EL (cell line): ENCODE data around the gene SEC16A.

Source experiments
- DNase-seq: peaks from one replicate; pipeline ENCODE4 v3.0.0-alpha.2; 2016

The SEC16A gene

DNA sequence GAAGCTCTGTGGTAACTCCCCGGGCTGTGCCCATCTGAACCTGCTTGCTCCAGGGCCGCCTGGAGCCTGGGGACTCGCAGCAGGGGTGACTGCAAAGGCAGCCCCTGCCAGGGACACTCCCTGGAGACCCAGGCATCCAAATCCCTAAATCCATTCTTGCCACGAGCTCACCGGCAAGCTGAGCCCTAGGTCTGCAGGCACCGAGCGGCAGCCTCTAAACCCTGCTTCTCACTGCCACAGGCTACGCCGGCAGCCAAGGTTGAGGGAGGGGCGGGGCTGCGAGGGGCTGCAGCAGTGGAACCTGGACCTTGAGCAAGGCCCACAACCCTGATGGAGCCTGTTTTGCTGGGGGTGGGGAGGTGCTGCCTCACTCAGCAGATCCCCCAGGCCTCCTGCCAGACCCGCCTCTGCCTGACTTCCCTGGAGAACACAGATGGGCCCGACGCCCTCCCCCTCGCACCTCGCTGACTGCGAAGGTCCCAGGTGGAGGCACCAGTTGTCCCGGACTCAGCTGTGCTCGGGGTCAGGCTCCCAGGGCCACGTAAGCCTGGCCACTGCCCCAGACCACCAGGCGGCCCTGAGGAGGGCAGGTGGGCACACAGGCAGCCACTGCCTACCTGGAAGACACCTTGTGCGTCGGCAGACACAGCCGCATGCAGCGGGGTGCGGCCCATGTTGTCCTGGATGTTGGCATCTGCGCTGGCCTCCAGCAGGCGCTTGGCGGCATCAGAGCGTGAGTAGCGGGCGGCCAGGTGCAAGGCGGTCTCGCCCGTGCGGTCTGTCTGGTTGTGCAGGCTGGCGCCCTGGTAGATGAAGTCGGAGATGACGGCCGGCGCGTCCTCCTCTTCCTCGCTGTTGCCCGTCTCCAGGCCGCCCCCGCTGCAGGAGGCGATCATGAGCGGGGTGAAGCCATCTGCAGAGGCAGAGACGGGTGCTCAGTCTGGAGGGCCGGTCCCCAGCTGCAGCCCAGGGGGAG, 17.4 kb upstream of the SEC16A start:
- DNase-seq, result no peak

DNA sequence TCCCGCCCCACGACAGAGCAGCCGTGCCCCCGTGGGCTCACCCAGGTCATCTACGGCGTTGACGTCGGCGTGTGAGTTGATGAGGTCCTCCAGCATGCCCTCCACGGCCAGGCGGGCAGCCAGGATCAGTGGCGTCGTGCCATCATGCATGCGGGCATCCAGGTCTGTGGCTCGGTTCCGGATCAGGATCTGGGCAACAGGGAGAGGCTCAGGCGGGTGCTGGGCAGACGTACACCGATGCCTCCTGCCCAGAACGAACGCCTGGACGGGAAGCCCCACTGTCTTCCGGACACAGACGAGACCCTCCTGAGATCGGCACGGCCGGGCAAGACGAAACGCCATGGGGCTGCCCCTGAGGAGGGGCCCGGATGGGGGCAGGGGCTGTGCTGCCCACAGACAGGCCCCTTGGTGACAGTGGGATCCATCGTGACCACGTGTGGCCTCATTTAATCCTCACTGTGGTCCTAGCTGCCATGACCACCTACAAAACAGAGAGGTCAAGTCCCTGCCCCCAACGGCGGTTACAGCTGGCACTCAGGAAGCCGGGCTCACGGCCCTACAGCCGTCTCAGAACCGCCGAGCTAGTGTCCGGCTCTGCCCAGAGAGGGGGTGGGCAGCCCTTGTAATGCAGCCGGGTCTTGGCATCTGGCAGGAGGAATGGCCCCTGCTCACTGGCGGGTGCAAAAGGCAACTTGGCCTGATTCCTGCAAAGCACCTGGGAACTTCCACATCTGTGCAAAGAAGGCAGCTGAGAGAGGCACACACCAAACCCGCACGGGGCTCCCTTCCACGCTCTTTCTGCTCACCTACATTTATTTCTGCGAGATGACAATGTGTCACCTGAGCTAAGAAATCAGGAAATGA, 16.5 kb upstream of the SEC16A start:
- DNase-seq, result no peak

DNA sequence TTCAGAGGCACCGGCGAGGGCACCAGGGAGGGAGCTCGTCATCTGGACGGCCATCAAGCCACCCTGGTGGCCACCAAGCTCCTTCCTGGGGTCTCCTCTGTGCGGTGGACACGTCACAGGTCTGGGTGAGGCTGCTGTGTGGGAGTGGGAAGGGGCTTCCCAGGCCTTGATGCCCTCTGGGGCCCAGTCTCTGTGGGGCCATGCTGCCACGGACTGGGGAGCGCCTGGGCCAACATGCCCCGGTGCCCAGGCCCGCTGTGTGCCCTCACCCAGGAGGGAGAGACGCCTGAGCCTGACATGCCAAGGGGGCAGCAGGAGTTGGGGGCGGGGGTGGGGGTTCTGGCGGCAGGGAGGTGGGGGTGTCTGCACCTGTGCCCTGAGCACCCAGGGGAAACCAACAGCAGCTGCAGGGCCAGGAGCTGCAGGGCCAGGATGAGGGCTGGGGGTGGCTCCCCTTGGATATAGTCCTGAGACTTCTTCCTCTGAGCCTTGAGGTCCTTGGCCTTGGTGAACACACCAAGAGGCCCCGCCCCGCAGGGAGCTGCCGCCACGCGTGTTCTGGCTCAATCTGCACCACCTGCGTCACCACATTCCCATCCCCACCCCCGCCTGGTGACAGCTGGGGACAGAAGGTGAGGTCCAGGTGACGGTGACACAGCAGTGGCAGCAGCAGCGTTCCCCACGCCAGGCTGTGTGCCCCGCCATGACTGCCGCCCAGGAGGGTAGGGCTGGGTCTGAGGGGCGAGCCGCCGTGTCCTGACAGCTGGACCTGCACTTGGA, 15.3 kb upstream of the SEC16A start:
- no peak for DNase-seq

DNA sequence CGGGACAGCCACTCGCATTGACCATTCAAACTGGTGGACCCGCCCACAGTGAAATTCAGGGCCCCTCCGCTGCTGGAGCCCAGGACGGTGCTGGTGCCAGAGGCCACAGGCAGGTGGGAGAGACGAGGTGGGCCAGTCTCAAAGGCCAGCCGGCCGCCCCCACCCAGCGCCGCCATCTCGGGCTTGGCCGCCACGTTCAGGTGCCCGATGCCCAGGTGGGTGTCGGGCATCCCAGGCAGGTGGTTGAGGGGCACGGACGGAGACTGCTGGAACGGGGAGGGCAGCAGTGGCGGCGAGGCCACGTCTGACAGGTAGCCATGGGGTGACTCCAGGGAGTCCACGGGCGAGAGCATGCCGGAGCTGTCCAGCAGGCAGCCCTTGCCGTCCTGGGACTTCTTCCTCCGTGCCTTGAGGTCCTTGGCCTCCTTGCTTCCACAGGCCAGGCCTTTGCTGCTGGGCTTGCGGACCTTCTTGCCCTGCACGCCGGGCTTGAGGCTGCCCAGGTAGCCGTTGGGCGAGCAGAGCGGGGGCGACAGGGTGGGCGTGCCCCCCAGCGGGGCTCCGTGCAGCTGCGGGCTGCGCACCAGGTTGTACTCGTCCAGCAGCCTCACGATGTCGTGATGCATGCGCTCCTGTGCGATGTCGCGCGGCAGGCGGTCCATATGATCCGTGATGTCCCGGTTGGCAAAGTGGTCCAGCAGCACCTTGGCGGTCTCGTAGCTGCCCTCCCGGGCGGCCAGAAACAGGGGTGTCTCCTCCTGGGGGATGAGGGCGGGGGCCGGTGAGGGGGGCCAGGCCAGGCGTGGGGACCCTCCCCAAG, 14.2 kb upstream of the SEC16A start:
- no peak for DNase-seq

DNA sequence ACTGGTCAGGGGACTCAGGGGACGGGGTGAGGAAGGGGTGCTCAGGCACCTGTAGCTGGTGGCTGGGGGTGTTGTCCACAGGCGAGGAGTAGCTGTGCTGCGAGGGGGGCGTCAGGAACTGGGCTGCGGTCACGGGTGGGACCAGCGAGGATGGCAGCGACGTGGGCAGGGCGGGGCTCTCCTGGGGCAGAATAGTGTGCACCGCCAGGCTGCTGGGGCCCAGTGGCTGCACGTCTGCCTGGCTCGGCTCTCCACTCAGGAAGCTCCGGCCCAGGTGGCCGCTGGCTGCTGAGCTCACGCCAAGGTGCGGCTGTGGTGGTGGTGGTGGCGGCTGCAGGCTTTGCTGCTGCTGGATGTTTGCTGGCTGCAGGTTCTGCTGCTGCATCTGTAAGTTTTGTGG, 13.3 kb upstream of the SEC16A start:
- DNase-seq, result no peak

DNA sequence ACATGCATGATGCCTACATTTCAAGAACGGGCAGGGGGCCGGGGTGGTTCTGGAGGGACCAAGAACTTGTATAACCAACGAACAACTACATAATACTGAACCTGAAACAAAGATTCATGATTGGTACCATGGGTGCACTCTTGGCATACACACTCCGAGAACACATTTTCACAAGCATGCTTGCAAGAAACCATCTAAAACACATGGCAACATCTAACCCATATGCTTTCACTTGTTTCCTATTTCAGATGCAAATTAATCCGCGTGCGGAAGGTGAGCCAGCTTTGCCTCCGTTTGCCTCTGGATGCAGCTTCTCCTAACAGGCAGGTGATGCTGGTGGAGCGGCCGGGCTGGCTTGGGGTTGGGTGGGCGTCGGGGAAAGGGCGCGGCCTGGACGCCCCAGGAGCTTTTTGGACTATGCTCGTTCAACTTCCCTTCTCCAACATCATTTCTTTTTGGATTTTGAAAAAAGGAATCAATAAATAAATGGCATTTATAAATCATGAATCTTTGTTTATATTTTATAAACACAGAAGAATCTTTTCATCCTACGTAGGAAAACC, 12.5 kb upstream of the SEC16A start:
- DNase-seq, result no peak

DNA sequence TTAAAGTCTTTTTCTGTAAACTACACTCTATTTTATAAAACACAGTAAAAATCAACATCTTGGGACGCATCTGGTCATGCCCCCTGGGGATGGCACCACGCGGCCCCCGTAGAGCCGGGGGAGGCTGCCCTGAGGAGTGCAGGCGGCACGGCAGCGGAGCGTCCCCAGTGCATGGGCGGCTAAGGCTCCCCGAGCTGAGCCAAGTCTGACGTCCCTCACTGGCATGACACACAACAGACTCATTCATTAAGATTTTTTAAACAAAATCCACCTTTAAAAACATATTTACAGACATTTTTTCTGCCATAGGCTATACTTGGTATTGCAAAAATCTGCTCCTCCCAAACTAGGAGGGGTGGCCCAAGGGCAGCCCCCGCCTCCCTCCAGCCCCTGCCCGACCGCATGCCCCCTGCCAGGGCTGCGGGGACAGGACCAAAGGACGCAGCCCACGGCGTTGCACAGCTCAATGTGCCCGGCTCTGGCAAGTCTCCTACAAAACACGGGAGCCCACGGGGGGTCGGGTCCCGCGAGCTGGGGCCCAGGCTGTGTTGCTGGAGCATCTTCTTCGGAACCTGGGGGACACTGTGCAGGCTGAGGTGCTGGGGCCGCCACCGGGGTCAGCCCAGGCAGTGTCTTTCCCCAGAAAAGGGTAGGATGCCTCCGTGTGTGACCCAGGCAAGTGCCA, 11.8 kb upstream of the SEC16A start:
- DNase-seq, result no peak

DNA sequence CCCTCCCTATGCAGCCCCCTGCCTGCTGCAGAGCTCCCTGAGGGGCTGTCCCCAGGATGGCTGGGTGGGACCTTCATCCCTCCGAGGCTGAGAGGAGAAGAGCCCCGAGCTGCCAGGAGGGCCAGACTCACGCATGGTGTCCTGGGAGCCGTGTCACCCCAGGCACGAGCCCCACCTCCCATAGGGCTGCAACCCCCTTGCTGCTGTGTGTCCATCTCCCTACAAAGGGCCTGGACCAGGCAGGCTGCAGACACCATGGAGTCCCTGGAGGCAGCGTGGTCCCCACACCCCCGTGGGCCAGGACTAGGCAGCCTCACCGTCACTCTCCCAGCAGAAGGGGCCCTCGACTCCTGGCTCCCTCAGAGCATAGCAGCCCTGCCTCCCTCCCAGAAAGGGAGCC, 11.2 kb upstream of the SEC16A start:
- no peak for DNase-seq

DNA sequence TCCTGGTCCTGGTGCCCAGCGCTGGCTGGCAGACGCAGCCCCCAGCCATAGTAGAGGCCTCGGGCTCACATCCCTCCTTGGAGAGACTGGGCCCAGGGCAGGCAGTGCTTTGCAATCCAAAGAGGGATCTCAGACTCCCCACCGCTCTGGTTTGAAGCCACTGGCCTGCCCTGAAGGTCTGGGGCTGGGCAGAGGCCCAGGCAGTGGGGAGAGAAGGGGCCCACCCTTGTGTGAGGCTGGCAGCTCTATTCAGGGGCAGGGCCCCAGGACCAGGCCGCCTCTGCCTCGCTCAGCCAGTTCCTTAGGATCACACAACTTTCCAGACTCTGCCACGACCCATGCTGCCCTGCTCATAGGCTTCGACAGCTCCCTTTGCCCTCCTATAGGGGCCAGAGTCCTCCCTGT, 10.7 kb upstream of the SEC16A start:
- no peak for DNase-seq

DNA sequence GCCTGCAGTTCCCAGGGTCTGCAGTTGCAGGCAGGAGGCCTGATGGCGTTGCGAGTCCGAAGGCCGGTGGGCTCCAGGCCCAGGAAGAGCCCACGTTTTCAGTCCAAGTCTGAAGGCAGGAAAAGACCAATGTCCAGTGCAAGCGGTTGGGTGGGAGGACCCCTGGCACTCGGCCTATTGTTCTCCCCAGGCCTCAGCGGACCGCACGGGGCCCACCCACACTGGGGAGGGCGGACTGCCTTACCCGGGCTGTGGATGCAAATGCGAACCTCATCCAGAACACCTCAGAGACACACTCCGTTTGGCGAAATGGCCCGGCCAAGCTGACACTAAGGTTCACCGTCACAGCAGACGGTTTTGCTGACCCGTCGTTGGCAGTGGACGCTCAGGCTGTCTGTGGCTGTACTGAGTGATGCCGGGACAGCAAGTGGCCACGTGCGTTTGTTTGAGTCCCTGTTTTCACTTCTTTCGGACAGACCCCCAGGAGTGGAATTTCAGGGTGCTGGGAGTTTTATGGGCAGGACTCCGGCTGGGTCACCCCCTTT, 10.2 kb upstream of the SEC16A start:
- DNase-seq, result no peak

DNA sequence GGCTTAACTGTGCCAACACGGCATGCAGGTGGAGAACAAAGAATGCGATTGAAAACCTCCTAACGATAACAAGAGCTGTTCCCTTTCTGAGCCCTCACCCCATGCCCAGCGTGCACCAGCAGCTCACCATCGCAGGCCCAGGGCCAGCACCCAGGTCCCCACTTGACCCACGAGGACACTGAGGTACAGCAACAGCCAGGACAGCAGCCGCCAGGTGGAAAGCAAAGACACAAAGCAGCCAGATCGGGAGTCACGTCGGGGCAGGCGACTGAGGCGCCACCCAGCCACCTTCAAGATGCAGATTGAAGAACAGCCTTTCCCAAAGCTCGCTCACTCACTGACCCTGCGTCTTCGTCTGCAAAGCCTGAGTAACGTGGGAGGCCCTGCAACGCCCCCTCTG, 6.9 kb upstream of the SEC16A start:
- DNase-seq, result no peak

DNA sequence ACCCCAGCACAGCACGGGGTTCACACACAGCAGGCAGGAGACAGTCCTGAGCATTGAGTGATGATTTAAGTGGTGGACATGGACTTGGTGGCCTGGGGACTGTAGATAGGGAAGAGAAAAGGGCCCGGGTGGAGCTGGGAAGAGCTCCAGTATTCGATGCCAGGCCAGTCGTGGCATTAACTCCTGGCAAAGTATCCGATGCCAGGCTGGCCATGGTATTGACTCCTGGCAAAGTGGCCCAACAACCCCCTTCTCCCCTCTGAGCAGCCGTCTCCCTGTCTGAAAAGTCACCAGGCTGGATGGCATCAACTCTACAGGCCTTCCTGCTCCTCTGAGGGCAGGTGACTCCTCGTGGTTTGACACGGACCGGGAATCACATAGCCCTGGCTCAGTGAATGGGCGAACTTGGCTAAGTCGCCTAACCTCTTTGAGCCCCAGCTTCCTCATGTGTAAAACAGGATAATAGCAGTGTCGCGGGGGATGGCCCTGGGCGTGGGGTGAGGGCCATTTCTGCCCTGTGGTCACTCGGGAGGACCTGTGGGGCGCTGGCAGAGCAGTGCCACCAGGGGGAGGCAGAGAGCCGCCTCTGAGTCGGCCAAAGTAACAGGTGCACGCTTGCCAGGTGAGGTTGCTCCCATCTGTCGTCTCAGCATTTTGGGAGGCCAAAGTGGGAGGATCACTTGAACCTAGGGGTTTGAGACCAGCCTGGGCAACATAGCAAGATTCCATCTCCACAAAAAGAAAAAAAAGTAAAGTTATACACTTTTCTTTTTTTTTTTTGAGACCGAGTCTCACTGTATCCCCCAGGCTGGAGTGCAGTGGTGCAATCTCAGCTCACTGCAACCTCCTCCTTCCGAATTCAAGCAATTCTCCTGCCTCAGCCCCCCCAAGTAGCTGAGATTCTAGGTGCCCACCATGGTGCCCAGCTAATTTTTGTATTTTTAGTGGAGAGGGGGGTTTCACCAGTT, 5.7 kb upstream of the SEC16A start:
- peak; percentile 34 for DNase-seq

DNA sequence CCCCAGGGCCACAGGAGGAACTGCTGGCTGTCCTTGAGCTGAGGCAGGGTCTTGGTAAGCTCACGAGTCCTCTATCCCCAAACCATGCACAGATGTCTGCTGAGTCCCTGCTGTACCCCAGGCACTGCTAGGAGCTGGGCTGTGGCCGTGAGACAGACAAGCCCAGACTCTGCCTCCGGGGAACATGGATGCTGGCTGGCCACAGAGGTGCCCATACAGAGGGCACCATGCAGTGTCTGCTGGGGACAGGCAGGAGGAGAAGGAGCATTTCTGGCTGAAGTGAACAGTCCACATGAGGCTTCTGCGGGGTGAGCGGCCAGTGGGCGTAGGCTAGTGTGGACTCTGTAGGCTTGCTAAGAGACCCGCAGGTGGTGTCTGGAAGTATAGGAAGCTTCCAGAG, 4.8 kb upstream of the SEC16A start:
- no peak for DNase-seq

DNA sequence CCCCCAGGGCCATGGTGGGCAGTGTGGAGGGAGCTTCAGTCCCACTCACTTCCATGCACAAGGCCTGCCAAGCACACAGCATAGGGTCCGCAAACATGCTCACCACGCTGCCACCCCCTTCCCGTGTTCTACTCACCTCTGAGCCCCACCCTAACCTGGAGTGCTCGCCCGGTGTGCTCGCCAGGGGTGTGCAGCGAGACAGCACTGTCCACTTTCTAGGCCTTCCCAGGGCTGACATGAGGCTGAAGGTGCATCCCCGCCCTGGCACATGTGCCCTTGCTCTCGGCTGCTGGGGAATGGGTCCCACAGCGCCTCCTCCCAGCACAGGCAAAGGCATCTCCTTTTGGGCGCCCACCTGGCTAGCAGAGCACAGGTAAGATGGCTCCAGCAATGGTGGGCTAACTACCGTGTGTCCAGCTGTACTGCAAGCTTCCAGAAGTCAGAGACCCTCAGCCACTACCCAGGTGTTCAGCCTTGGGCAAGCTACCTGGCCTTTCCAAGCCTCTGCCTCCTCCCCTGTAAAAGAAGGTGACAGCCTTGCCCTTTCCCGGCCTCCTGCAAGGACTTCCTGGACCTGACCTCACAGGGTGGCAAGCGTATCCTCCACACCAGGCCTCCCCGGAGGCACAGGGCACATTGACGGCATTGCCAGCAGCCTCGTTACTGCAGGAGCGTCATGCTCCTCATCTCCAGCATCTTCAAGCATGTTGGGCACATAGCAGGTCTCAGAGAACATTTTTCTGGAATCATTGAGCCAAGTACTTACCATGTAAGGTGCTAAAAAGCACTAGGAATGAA, 4.2 kb upstream of the SEC16A start:
- no peak for DNase-seq

DNA sequence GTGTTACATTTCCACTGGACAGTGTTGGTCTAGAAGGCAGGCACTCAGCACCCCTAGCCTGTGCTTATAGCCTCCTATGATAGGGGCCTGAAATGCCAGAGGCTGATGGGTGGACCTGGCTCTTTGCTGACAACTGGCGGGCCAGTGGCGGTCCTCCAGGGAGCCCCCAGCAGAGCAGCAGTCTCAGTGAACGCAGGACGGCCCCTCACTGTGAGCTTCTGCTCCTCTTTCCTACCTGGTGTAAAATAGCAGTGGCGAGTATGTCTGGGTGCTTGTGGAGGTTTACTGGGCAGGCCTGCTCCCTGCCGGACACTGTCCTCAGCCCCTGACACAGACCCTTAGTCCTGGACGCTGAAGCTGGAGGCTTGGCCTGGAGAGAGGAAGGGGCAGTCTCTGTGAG, 3.3 kb upstream of the SEC16A start:
- no peak for DNase-seq

DNA sequence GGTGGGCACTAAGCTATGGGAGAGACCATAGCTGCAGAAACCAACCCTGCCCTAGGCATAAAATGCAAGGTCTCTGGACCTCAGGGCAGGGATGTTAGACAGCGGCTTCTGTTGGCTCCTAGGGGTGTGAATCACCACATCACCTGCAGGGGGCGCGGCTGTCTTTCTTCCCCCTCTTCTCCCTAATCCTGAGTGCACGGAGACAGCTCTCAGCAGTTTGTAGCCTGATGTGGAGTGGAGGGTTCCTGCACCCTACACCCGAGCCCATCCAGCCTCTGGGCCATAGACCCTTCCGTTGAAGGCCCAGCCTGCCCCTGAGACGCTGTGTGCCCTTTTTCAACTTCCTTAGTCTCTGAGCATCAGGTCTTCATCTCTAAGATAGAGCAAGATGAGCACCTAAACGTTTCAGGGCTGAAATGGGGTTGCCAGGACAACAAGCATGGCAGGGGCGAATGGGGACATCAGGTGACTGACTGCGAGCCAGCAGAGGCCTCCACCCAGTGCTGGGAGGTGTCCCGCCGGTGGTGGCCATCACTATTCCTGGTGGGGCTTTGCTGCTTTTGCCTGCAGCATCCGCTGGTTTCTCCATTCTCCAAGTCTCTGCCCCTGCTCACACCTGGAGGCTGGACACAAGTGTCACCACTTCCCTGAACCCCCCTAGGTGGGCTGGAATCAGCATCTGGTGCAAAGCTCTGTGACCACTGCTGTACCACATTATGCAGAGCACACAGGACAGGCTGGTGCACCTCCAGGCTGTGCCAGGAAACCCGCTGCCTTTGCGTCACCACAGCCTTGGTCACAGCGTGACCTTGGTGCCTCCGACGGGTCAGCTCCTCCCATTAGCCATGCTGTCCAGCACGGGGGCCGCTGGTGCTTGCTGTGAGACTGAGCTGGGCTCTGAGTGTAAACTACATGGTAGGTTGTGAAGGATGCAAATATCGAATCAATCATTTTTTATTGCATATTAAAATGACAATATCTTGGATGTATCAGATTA, 2.5 kb upstream of the SEC16A start:
- DNase-seq, result peak; percentile 76
